Activated CD4-positive, alpha-beta T cell treated with anti-CD3 and anti-CD28 coated beads, Interleukin-2, amount 10 ng/mL, durations not matched to agents 24 days and 14 days (primary cell): Measurements from ENCODE around the gene PIGL. TPM values are rescaled to one million over a fixed set of nuclear protein-coding genes. Genes with fewer than 3 reads are reported as not detected.
"Not testable (repeated sequence)": the region's sequence is repeated elsewhere in the genome, so short reads cannot be mapped to it uniquely, and the experiment has no call there.

Experiments
- DNase-seq: peaks from one replicate; pipeline ENCODE4 v3.0.0; 2022
- H3K27ac Mint-ChIP-seq: one replicate; pipeline ENCODE4 v1.8.0; 2022; ENCODE audit warnings: mild to moderate bottlenecking, mixed read lengths
- H3K27me3 Mint-ChIP-seq: one replicate; pipeline ENCODE4 v1.8.0; 2022; ENCODE audit warnings: mixed read lengths
- H3K36me3 Mint-ChIP-seq: one replicate; pipeline ENCODE4 v1.8.0; 2022; ENCODE audit warnings: low read depth, mild to moderate bottlenecking, mixed read lengths
- H3K4me1 Mint-ChIP-seq: one replicate; pipeline ENCODE4 v1.8.0; 2021; ENCODE audit warnings: mixed read lengths
- H3K4me3 Mint-ChIP-seq: one replicate; pipeline ENCODE4 v1.8.0; 2022; ENCODE audit warnings: mild to moderate bottlenecking, moderate library complexity, mixed read lengths
- H3K9me3 Mint-ChIP-seq: one replicate; pipeline ENCODE4 v1.8.0; 2021; ENCODE audit warnings: mixed read lengths
- intact Hi-C: fragments of 100-400 bp; cut with micrococcal nuclease; formaldehyde crosslinking; loops from one replicate; pipeline ENCODE4 v1.15.1; 2023
- total RNA-seq: library from RNA; stranded (reverse); gene quantifications from 2 replicates; pipeline ENCODE4 v1.2.3, GENCODE V29; 2022

Gene PIGL
- total RNA-seq, 1 donor from 2014 or later = 41.5 TPM

DNA sequence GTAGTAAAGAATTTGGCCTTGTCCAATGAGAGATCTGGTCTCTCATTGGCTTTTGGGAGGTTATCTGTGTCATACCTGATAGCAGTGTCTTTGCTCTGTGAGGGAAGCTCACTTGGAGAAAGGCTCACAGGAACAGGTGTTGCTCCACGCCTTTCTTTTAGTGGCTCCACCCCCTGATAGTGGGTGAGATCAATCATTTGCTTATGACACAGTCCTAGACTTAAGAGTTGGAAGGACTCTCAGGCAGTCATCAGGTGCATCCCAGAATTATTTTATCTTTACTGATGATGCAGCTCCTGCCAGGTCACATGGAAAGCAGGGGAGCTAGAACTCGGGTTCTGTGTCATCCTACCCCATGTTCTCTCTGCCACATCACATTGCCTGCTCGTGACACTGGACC lies 76.9 kb downstream of the PIGL start:
- Mint-ChIP-seq H3K4me1 (peaks cover 20% of the 10 kb centered on the region), H3K4me3 (no peak overlapping the region), H3K27ac (no peak overlapping the region), H3K27me3 (no peaks in the 10 kb centered on the region), H3K9me3 (no peaks in the 10 kb centered on the region), H3K36me3 (peaks cover 2% of the 10 kb centered on the region)
- intact Hi-C loops = no loop called here
- no peak for DNase-seq

DNA sequence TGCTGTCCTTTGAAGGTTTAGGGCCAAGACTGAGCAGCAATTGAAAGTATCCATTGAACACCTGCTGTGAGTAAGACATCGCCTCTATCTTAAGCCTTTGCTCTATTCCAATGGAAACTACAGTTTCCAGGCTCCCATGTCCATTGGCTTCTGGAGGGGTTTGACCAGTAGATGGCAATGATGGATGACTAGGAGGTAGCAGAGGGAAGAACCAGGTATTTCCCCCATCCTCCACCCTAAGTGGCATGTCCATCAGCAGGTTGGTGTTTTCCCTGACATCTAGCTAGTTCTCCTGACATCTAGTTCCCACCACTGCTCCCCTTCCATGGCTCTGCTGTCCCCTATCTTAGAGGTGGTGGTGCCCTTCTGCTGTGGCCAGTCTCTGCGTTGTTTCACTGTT lies 77.5 kb downstream of the PIGL start:
- H3K36me3 Mint-ChIP-seq = peaks cover 2% of the 10 kb centered on the region
- DNase-seq = no peak
- H3K4me1 Mint-ChIP-seq = peaks cover 16% of the 10 kb centered on the region
- intact Hi-C loops = no loop called here
- H3K4me3 Mint-ChIP-seq = no peak overlapping the region
- no peak overlapping the region for H3K27ac Mint-ChIP-seq
- H3K27me3 Mint-ChIP-seq = no peaks in the 10 kb centered on the region
- H3K9me3 Mint-ChIP-seq = no peaks in the 10 kb centered on the region

DNA sequence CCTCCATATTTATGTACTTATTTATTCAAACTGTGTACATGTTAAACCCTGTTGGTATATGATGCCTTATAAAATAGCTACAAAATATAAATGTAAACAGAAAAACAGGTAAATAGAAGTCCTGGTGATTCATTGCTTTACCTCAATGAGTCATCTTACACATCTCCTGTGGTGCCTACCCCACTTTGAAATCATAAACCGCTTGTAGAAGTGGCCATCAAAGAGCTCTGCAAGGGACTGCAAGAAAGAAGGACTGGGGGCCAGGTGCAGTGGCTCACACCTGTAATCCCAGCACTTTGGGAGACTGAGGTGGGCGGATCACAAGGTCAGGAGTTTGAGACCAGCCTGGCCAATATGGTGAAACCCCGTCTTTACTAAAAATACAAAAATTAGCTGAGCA lies 79.1 kb downstream of the PIGL start:
- H3K27me3 Mint-ChIP-seq, H3K9me3 Mint-ChIP-seq, H3K36me3 Mint-ChIP-seq, DNase-seq, intact Hi-C loops, H3K27ac Mint-ChIP-seq, H3K4me3 Mint-ChIP-seq: not testable (repeated sequence)
- H3K4me1 Mint-ChIP-seq = peaks cover 16% of the 10 kb centered on the region

DNA sequence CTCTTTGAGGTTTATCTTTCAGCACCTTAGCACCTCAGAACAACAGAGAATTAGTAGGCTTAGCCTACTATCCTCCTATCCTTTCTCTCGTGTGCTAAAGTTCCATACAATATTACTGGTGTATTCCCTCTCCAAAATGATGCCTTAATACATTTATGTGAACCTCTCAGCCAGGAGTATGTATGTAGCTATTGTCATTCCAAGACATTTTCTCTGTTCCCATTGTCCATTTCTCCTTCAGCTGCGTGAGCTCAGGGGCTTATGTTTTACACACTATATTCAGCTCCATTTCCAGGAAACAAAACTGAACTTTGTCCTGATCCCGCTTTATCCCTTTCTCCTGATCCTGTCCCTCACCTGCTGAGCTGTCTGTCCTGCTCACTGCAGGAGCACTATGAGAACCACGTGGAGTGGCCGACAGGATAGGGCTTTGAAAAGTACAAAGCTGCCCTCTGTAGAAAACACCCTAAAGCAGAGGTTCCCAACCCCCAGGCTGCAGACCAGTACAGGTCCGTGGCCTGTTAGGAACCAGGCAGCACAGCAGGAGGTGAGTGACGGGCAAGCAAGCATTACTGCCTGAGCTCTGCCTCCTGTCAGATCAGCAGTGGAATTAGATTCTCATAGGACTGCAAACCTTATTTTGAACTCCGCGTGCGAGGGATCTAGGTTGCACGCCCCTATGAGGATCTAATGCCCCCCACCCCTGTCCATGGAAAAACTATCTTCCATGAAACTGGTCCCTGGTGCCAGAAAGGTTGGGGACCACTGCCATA lies 80.5 kb downstream of the PIGL start:
- intact Hi-C loops = no loop called here
- peaks cover 5% of the 10 kb centered on the region for H3K36me3 Mint-ChIP-seq
- no peak overlapping the region for H3K27ac Mint-ChIP-seq
- peaks cover 14% of the 10 kb centered on the region for H3K4me1 Mint-ChIP-seq
- no peak for DNase-seq
- no peaks in the 10 kb centered on the region for H3K9me3 Mint-ChIP-seq
- H3K4me3 Mint-ChIP-seq = no peak overlapping the region
- no peaks in the 10 kb centered on the region for H3K27me3 Mint-ChIP-seq

DNA sequence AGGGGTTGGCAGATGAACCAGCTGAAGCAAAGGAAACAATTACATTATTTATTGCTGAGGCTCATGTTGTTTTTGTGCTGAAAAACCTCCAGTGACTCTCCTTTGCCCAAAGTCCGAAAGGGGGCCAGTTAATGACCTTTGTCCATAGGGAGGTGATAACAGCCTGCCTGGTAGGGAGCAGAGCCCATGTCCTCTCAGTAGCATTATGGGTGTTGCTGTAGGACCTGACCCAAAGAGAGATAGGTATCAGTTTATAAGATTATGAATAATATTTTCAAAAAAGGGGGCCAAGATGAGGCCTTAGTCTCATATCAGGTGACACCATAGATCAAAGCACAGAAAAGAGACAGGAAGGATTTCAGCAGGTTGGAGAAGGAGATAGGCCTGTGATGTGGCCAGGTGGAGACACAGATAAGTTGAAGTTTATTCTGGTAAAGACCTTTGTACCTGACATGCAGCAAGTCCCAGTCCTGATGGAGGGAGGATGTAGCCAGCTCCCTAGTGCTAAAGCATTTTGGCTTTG lies 81.2 kb downstream of the PIGL start:
- no peak overlapping the region for H3K27ac Mint-ChIP-seq
- intact Hi-C loops = no loop called here
- H3K36me3 Mint-ChIP-seq = peaks cover 5% of the 10 kb centered on the region
- H3K27me3 Mint-ChIP-seq = no peaks in the 10 kb centered on the region
- peaks cover 13% of the 10 kb centered on the region for H3K4me1 Mint-ChIP-seq
- no peaks in the 10 kb centered on the region for H3K9me3 Mint-ChIP-seq
- no peak overlapping the region for H3K4me3 Mint-ChIP-seq
- DNase-seq = no peak

DNA sequence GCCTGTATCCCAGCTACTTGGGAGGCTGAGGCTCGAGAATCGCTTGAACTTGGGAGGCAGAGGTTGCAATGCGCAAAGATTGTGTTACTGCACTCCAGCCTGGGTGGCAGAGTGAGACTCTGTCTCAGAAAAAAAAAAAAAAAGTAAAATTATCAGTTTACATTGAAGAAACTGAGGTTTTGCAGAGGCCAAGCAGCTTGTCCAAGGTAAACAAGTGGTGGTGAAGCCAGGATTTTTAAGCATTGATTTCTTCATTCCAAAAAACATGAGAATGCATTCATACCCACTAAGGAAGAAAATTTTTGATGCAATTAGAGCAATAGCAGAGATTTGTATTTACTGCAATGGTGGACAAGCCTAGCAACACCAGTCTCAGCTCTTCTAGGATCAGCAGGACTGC lies 83.5 kb downstream of the PIGL start:
- intact Hi-C loops = no loop called here
- H3K4me1 Mint-ChIP-seq = peaks cover 13% of the 10 kb centered on the region
- no peak overlapping the region for H3K4me3 Mint-ChIP-seq
- DNase-seq = no peak
- H3K27me3 Mint-ChIP-seq = no peaks in the 10 kb centered on the region
- H3K36me3 Mint-ChIP-seq = peaks cover 5% of the 10 kb centered on the region
- no peaks in the 10 kb centered on the region for H3K9me3 Mint-ChIP-seq
- no peak overlapping the region for H3K27ac Mint-ChIP-seq

DNA sequence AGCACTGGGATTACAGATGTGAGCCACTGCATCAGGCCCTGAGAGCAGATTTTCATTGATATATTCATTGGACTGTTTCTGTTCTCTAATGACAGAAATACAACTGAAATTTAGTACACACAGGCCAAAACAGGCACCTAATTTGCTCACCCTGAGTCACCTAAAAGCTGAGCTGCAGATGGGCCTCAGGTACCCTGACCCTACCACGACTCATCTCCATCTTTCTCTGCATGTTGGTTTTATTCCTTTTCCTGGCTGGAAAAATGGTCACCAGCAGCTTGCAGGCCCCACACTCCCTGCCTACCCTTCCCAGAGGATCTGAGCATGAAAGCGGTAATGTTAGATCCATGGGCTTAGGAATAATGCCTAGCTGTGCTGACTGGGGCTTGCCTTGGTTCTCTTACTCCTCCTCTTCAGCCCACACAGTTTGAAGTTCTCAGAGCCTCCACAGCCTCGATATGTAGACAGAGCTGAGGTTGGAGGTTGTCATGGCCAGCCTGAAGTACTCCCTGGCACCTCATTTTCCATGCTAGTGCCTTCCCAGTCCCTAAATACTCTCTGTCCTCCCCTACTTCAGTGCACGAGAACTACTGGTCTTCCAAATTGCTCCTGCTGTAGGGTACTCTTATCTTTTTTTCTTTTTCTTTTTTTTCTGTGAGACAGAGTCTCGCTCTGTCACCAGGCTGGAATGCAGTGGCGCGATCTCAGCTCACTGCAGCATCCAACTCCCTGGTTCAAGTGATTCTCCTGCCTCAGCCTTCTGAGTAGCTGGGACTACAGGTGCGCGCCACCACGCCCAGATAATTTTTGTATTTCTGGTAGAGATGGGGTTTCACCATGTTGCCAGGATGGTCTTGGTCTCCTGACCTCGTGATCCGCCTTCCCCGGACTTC lies 85.2 kb downstream of the PIGL start:
- Mint-ChIP-seq H3K4me3 (no peak overlapping the region), H3K36me3 (peaks cover 8% of the 10 kb centered on the region), H3K27ac (no peak overlapping the region), H3K9me3 (no peaks in the 10 kb centered on the region), H3K27me3 (no peaks in the 10 kb centered on the region), H3K4me1 (peaks cover 6% of the 10 kb centered on the region)
- no peak for DNase-seq
- intact Hi-C loops = no loop called here

DNA sequence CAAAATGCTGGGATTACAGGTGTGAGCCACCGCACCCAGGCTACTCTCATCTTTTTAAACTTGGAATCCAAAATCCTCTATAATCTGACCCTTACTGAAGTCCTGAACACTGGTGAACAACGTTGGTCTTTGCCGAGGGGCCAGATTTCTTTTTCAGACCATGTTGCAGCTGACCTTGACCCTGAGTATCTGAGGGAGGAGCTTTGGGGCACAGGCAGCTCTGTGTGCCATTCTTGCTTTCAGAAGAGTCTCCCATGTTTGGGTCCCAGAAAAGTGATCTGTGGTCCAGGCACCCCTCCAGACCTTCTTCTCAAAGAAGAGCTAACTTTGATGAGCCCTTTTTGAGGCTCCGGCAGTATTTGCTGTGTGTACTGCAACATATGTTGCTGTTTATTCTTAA lies 85.8 kb downstream of the PIGL start:
- Mint-ChIP-seq H3K27ac (no peak overlapping the region), H3K4me1 (peaks cover 3% of the 10 kb centered on the region)

DNA sequence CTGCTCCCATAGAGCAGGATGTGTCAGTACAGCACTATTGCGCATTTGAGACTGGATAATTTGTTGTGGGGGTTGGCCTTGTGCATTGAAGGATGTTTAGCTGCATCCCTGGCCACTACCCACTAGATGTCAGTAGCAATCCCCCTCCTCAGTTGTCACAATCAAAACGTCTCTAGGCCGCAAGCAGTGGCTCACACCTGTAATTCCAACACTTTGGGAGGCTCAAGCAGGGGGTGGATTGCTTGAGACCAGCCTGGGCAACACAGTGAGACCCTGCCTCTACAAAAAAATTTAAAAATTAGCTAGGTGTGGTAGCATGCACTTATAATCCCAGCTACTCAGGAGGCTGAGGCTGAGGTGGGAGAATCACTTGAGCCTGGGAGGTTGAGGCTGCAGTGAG lies 87.8 kb downstream of the PIGL start:
- Mint-ChIP-seq H3K9me3 (no peaks in the 10 kb centered on the region), H3K27ac (no peak overlapping the region), H3K27me3 (no peaks in the 10 kb centered on the region), H3K4me1 (no peaks in the 10 kb centered on the region), H3K36me3 (peaks cover 8% of the 10 kb centered on the region), H3K4me3 (no peak overlapping the region)
- DNase-seq = peak; percentile 59
- intact Hi-C loops = no loop called here

More for the DNA sequence above, 85.8 kb downstream of the PIGL start:
- intact Hi-C loops = no loop called here
- no peak for DNase-seq
- peaks cover 8% of the 10 kb centered on the region for H3K36me3 Mint-ChIP-seq
- H3K9me3 Mint-ChIP-seq = no peaks in the 10 kb centered on the region
- no peaks in the 10 kb centered on the region for H3K27me3 Mint-ChIP-seq
- H3K4me3 Mint-ChIP-seq = no peak overlapping the region

DNA sequence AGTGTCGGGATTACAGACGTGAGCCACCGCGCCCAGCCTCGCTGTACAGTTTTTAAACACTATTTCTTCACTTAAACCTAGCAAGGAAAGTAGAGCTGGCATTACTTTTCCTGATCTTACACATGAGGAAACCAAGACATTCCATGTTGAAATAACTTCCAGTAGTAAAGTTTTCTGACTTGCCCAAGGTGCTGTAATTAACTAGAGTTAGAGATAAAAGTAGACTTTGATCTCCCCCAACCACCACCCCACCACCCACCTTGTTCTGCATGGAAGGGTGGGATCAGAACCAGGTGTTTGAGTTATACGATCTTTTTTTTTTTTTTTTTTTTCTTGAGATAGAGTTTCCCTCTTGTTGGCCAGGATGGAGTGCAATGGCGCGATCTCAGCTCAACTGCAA lies 89.2 kb downstream of the PIGL start:
- H3K9me3 Mint-ChIP-seq = no peaks in the 10 kb centered on the region
- H3K27me3 Mint-ChIP-seq = no peaks in the 10 kb centered on the region
- H3K27ac Mint-ChIP-seq = no peak overlapping the region
- H3K4me3 Mint-ChIP-seq = no peak overlapping the region
- DNase-seq = no peak
- peaks cover 4% of the 10 kb centered on the region for H3K4me1 Mint-ChIP-seq
- intact Hi-C loops = no loop called here
- peaks cover 13% of the 10 kb centered on the region for H3K36me3 Mint-ChIP-seq

DNA sequence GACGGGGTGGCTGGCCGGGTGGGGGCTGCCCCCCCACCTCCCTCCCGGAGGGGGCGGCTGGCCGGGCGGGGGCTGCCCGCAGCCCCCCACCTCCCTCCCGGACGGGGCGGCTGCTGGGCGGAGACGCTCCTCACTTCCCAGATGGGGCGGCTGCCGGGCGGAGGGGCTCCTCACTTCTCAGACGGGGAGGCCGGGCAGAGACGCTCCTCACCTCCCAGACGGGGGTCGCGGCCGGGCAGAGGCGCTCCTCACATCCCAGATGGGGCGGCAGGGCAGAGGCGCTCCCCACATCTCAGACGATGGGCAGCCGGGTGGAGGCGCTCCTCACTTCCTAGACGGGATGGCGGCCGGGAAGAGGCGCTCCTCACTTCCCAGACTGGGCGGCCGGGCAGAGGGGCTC lies 95.1 kb downstream of the PIGL start:
- H3K27me3 Mint-ChIP-seq, H3K4me3 Mint-ChIP-seq, H3K4me1 Mint-ChIP-seq, H3K27ac Mint-ChIP-seq, DNase-seq, intact Hi-C loops, H3K9me3 Mint-ChIP-seq: not testable (repeated sequence)
- H3K36me3 Mint-ChIP-seq = peaks cover 11% of the 10 kb centered on the region

DNA sequence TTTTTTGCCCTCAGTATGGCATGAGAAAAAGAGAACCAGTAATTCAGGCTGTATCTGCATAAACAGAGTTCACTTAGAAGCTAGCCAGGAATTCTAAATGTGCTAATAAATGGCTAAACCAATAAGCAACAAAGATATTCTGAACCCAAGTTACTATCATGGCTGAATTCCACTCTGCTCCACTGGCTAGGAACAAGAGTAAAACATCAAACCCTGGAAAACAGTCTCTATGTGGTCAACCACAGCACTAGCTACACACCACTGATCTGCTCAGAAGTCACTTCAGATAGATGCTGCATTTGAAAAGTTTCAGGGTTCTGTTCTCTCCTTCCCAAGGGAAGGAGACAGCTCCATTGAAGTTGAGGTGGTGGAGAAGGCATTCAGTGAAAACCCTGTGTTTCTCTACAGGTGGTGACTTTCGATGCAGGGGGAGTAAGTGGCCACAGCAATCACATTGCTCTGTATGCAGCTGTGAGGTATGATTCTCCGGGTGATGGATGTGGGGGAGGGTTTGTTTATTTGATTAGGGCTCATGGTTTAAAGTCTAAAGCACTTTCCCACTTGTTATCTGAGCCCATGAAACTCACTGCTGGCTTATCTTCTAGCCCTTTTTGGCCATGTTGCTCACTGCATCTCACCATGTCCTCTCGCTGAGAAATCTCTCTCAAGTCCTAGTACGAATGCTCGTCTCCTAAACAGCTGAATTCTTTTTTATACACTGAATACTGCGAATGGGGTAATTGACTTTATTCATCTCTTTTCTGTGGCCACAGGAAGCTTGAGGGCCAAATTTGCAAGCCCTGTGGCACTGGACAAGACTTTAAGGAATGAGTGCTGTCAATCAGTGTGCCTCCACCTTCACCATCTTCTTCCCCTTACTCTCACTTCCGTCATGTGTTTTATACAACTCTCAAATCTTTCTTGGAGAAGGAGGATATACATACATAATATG lies 96.4 kb downstream of the PIGL start:
- Mint-ChIP-seq H3K27me3 (no peaks in the 10 kb centered on the region), H3K9me3 (no peaks in the 10 kb centered on the region), H3K4me3 (no peak overlapping the region), H3K36me3 (peaks cover 12% of the 10 kb centered on the region), H3K27ac (no peak overlapping the region), H3K4me1 (peaks cover 6% of the 10 kb centered on the region)
- intact Hi-C loops = no loop called here
- no peak for DNase-seq

DNA sequence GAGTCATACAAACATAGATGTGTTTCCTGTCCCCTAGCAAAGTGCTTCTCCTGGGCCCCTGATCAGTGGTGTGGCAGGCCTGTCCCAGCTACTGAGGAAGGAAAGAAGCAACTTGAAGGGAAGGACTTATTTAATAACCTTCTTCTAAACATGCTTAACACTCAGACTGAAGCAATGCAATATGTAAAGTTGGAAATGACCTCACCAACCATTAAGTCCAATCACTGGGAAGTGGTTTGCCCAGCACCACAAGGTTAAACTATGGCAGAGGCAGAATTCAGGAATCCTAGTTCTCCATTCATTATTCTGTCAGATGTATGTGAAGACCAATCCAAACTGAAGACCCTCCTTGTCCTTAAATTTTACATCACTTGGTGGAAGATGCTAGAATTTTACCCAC lies 97.2 kb downstream of the PIGL start:
- no peaks in the 10 kb centered on the region for H3K27me3 Mint-ChIP-seq
- intact Hi-C loops = no loop called here
- no peak overlapping the region for H3K4me3 Mint-ChIP-seq
- peaks cover 12% of the 10 kb centered on the region for H3K36me3 Mint-ChIP-seq
- peaks cover 6% of the 10 kb centered on the region for H3K4me1 Mint-ChIP-seq
- no peak for DNase-seq
- no peaks in the 10 kb centered on the region for H3K9me3 Mint-ChIP-seq
- no peak overlapping the region for H3K27ac Mint-ChIP-seq
